ENCODE data around the gene SFXN1.

Gene SFXN1

DNA sequence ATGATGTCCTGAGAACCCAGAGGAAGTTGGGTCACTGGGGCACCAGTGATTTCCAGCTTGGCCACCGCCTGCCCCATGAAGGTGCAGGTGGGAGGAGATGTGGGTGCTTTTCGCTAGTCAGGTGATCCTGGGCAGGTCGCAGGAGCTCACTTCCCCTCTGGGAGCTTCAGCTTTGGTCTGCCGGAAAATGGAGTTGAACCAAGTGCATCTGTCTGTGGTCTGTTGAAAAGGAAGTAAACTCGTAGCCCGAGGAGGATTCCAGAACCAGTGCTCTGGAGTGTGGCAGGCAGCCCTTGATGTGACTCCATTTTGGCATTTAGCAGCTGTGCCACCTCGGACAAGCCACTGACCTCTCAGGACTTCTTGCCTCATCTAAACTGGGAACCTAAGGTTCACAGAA lies 97.7 kb downstream of the SFXN1 start:
- no peak for DNase-seq

- no peak for DNase-seq
Observed at GRCh38 chr5:175576591-175576990, 98.2 kb downstream of the SFXN1 start.
